ENCODE data around the gene DNHD1.

The DNHD1 gene

DNA sequence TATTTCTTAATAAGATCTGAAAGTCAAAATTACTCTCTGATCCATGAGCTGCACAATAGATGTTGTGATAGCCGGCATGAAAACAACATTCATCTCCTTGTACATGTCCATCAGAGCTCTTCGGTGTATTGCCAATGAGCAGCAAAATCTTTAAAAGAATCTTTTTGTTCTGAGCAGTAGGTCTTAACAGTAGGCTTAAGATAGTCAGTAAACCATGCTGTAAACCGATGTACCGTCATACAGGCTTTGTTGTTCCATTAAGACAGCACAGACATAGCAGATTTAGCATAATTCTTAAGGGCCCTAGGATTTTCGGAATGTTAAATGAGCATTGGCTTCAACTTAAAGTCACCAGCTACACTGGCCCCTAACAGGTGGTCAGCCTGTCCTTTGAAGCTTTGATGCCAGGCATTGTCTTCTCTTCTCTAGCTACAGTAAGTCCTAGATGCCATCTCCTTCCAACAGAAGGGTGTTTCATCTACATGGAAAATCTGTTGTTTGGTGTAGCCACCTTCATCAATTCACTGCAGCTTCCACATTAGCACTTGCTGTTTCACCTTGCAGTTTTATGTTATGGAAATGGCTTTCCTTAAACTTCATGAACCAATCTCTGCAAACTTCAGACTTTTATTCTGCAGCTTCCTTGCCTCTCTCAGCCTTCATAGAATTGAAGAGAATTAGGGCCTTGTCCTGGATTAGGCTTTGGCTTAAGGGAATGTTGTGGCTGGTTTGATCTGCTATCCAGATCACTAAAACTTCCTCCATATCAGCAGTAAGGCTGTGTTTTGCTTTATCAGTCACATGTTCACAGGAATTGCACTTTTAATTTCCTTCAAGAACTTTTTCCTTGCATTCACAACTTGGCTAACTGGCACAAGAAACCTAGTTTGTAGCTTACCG is 78.0 kb downstream of the DNHD1 start:
- Histone ChIP-seq H3K27me3 (ENCODE audit: control insufficient read depth, insufficient read depth, low read length) (no peaks in the 10 kb centered on the region), H3K27ac (ENCODE audit: low read depth, low read length) (peak overlapping the region; percentile 88), H3K4me1 (ENCODE audit: control insufficient read depth, insufficient read depth, low read length) (peaks cover 22% of the 10 kb centered on the region), H3K9ac (ENCODE audit: low read length) (no peak overlapping the region), H3K4me3 (ENCODE audit: low read length) (no peak overlapping the region), H3K36me3 (ENCODE audit: control insufficient read depth, insufficient read depth, low read length) (no peaks in the 10 kb centered on the region)

DNA sequence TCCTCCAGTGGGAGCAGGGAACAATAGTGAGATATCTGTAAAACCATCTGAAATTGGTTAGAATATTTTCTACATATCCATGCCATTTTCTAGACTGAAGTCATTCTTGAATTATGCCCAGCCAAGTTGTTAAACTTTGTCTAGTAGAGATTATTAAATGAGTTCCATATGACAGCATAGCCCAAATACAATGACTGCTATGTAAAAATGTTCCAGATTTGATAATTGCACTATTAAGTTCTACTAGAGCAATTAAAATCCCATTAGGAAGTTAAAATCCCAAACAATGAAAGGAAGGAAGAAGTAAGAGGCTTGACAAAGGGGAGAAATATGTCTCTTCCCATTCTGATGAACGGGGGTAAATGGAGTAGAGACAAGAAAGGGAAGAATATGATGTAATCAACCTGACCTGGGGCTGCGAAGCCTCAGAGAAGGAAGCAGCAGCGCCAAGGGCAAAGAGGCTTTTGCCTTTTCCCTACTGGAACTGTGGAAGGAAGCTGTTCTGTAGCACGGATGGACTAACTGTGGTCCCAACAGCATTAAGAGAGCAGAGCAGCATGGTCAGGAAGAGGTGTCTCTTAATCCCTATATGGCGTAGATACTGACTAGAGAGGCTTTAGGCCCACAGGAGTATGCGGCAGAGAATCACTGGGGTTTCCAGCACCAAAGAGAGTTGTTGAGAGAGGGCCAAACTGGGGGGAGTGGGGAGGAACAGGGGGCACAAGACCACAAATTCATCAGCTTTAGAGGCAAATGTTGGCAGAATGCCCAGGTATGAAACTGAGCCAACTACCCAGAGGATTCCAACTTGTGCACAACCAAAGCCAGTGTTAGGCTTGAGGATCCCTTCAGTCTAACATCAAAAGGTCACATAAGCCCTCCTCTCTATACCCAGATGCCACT is 79.6 kb downstream of the DNHD1 start:
- Histone ChIP-seq H3K27me3 (ENCODE audit: control insufficient read depth, insufficient read depth, low read length) (no peaks in the 10 kb centered on the region), H3K9ac (ENCODE audit: low read length) (no peak overlapping the region), H3K4me1 (ENCODE audit: control insufficient read depth, insufficient read depth, low read length) (peaks cover 22% of the 10 kb centered on the region), H3K36me3 (ENCODE audit: control insufficient read depth, insufficient read depth, low read length) (no peaks in the 10 kb centered on the region), H3K4me3 (ENCODE audit: low read length) (no peak overlapping the region), H3K27ac (ENCODE audit: low read depth, low read length) (peak overlapping the region; percentile 88)

DNA sequence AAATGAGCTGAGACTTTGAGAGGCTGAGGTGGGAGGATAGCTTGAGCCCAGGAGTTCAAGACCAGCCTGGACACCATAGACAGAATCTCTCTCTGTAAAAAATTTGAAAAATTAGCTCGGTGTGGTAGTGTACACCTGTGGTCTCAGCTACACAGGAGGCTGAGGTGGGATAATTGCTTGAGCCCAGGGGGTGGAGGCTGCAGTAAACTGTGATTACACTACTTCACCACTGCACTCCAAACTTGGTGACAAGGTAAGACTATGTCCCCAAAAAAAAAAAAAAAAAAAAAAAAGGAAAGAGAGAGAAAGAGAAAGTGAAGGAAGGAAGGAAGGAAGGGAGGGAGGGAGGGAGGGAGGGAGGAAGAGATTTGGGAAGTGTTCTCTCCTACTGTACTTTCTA is 81.1 kb downstream of the DNHD1 start:
- Histone ChIP-seq H3K36me3 (ENCODE audit: control insufficient read depth, insufficient read depth, low read length) (no peaks in the 10 kb centered on the region), H3K27ac (ENCODE audit: low read depth, low read length) (no peak overlapping the region), H3K9ac (ENCODE audit: low read length) (no peak overlapping the region), H3K4me3 (ENCODE audit: low read length) (no peak overlapping the region), H3K27me3 (ENCODE audit: control insufficient read depth, insufficient read depth, low read length) (no peaks in the 10 kb centered on the region), H3K4me1 (ENCODE audit: control insufficient read depth, insufficient read depth, low read length) (peaks cover 19% of the 10 kb centered on the region)

DNA sequence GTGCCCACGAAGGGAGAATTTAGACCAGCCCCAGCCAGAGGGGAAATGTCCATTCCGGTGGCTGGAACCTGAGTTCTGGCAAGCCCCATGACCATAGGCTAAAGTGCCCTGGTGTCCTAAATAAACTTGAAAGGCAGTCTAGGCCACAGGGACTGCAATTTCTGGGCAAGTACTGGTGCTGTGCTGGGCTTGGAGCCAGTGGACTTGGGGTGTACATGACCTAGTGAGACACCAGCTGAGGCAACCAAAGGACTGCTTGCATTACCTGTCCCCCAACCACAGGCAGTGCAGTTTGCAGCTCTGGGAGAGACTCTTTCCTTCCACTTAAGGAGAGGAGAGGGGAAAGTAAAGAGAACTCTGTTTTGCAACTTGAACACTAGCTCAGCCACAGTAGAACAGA is 82.6 kb downstream of the DNHD1 start:
- no peak overlapping the region for H3K4me3 ChIP-seq (ENCODE audit: low read length)
- H3K27ac ChIP-seq (ENCODE audit: low read depth, low read length): no peak overlapping the region
- no peak overlapping the region for H3K9ac ChIP-seq (ENCODE audit: low read length)
- H3K4me1 ChIP-seq (ENCODE audit: control insufficient read depth, insufficient read depth, low read length): peaks cover 19% of the 10 kb centered on the region
- no peaks in the 10 kb centered on the region for H3K27me3 ChIP-seq (ENCODE audit: control insufficient read depth, insufficient read depth, low read length)
- H3K36me3 ChIP-seq (ENCODE audit: control insufficient read depth, insufficient read depth, low read length): no peaks in the 10 kb centered on the region

DNA sequence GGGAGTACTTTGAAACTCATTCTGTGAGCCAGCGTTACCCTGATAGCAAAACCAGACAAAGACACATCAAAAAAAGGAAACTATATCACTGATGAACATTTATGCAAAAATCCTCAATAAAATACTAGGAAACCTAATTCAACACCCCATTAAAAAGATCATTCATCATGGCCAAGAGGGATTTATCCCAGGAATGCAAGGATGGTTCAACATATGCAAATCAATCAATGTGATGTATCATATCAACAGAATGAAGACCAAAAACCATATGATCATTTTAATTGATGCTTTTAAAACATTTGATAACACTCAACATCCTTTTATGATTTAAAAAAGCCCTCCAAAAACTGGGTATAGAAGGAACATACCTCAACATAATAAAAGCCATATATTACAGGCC is 86.5 kb downstream of the DNHD1 start:
- no peaks in the 10 kb centered on the region for H3K36me3 ChIP-seq (ENCODE audit: control insufficient read depth, insufficient read depth, low read length)
- no peaks in the 10 kb centered on the region for H3K27me3 ChIP-seq (ENCODE audit: control insufficient read depth, insufficient read depth, low read length)
- peaks cover 13% of the 10 kb centered on the region for H3K4me1 ChIP-seq (ENCODE audit: control insufficient read depth, insufficient read depth, low read length)
- H3K4me3 ChIP-seq (ENCODE audit: low read length): no peak overlapping the region
- no peak overlapping the region for H3K9ac ChIP-seq (ENCODE audit: low read length)
- H3K27ac ChIP-seq (ENCODE audit: low read depth, low read length): no peak overlapping the region

DNA sequence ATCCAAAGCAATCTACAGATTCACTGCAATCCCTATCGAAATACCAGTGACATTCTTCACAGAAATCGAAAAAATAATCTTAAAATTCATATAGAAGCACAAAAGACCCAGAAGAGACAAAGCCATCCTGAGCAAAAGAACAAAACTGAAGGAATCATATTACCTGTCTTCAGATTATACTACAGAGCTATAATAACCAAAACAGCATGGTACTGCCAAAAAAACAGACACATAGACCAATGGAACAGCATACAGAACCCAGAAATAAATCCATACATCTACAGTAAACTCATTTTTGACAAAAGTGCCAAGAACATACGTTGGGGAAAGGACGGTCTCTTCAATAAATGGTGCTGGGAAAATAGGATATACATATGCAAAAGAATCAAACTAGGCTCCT is 87.4 kb downstream of the DNHD1 start:
- H3K4me3 ChIP-seq (ENCODE audit: low read length): no peak overlapping the region
- peaks cover 13% of the 10 kb centered on the region for H3K4me1 ChIP-seq (ENCODE audit: control insufficient read depth, insufficient read depth, low read length)
- no peak overlapping the region for H3K27ac ChIP-seq (ENCODE audit: low read depth, low read length)
- no peaks in the 10 kb centered on the region for H3K36me3 ChIP-seq (ENCODE audit: control insufficient read depth, insufficient read depth, low read length)
- no peaks in the 10 kb centered on the region for H3K27me3 ChIP-seq (ENCODE audit: control insufficient read depth, insufficient read depth, low read length)
- no peak overlapping the region for H3K9ac ChIP-seq (ENCODE audit: low read length)

DNA sequence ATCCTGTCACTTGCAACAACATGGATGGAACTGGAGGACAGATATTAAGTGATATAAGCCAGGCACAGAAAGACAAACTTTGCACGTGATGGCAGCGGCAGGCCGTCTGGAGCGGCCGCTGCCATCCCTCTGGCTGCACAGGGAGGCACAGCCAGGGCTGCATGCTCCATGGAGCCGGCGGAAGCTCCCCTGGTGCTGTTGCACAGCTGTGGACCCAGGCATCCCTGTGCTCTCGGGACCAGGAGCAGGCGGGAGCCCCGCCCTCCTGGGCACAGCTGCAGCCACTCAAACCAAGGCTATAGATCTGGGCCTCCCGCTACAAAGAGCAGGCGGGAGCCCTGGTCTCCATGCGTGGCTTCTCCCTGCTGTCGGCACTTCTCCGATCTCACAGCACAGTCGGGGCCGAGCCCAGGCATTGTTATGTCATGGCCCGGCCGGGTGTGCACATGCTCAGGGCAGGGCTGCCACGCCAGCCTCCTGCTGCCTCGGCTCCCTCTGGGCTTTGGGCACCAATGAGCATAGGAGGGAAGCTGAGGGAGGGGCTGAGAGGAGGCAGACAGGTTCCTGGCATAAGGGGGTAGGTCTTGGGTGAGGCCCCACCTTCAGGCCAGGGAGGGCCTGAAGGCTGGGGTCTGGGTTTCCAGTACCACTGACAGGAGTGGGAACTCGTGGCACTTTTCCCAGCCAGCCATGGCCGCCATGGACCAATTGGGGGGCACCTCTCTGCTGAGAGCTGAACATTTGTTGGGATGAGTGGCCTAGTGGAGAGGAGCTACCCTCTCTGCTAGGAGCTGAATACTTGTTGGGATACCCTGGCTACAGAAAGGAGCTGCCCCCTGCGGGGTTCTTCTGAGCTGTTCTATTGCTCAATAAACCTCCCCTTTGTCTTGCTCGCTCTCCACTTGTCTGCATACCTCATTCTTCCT is 89.6 kb downstream of the DNHD1 start:
- Histone ChIP-seq H3K4me1 (ENCODE audit: control insufficient read depth, insufficient read depth, low read length) (peaks cover 13% of the 10 kb centered on the region), H3K4me3 (ENCODE audit: low read length) (peak overlapping the region; percentile 23), H3K27me3 (ENCODE audit: control insufficient read depth, insufficient read depth, low read length) (no peaks in the 10 kb centered on the region), H3K27ac (ENCODE audit: low read depth, low read length) (peak overlapping the region; percentile 72), H3K9ac (ENCODE audit: low read length) (no peak overlapping the region), H3K36me3 (ENCODE audit: control insufficient read depth, insufficient read depth, low read length) (no peaks in the 10 kb centered on the region)

DNA sequence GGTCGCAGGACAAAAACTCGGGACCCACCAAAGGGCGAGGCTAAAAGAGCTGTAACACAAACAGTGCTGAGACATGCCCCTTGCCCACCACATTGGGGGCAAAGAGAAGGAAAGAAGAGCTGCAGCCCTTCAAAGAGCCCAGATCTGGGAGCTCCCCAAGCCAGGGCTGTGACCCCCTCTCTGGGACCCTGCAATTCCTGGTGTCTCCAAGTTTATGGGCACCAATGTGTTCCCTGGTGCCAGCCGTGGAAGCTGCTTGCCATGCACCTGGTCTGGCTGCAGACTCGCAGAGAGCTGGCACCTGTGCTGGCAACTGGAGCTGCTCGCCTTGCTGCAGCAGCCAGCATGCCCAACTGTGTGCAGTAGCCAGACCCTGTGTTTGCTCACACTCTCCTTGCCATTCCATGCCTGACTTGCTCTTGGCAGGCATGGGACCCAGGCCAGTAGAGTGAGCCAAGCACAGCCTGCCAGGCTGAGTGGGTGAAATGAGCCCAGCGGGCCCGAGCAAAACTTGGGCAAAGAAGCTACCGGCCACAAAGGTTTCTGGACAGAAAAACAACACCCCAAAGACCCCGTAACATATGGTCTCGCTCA is 90.4 kb downstream of the DNHD1 start:
- Histone ChIP-seq H3K4me3 (ENCODE audit: low read length) (no peak overlapping the region), H3K9ac (ENCODE audit: low read length) (no peak overlapping the region), H3K36me3 (ENCODE audit: control insufficient read depth, insufficient read depth, low read length) (no peaks in the 10 kb centered on the region), H3K27me3 (ENCODE audit: control insufficient read depth, insufficient read depth, low read length) (no peaks in the 10 kb centered on the region), H3K4me1 (ENCODE audit: control insufficient read depth, insufficient read depth, low read length) (peaks cover 13% of the 10 kb centered on the region), H3K27ac (ENCODE audit: low read depth, low read length) (peak overlapping the region; percentile 72)

DNA sequence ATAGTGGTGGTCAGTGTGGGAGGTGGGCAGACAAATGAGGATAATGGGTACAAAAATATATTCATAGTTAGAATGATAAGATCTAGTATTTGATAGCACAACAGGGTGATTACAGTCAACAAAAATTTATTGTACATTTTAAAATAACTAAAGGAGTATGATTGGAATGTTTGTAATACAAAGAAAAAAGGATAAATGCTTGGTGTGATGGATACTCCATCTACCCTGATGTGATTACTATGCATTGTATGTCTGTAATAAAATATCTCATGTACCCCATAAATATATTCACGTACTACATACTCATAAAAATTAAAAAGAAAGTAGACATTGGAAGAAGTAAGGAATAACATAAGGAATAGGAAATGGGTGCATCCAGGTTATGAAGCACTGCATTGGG is 90.9 kb downstream of the DNHD1 start:
- Histone ChIP-seq H3K27ac (ENCODE audit: low read depth, low read length) (peak overlapping the region; percentile 72), H3K4me3 (ENCODE audit: low read length) (no peak overlapping the region), H3K4me1 (ENCODE audit: control insufficient read depth, insufficient read depth, low read length) (peaks cover 13% of the 10 kb centered on the region), H3K36me3 (ENCODE audit: control insufficient read depth, insufficient read depth, low read length) (no peaks in the 10 kb centered on the region), H3K9ac (ENCODE audit: low read length) (no peak overlapping the region), H3K27me3 (ENCODE audit: control insufficient read depth, insufficient read depth, low read length) (no peaks in the 10 kb centered on the region)

DNA sequence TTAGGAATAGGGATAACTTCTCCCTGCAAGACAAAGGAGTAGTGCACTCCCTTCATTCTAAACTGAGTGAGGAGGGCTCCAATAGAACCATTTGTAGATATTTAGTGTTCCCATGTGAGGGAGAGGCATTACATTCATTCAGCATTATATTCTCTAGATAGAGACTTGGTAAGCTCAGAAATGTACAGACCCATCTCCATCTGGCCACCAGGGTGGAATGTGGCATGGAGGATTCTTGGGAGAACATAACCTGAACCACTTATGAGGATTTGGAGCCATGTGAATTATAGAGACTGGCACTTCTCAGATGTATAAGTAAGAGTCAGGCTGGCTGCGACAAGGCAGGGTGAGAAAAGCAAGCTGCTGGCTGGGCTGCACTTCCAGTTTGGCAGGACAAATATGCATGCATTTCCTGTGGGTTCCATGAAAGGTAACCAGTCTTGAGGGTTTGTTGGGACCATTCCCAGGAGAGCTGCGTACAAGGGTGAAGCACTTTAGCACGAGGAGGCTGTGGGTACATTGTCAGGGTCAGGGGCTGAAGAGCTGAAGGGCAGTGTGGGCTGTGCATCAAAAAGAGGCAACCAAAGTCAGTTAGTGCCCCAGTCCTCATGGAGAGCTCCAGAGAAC is 97.2 kb downstream of the DNHD1 start:
- Histone ChIP-seq H3K9ac (ENCODE audit: low read length) (no peak overlapping the region), H3K27me3 (ENCODE audit: control insufficient read depth, insufficient read depth, low read length) (no peaks in the 10 kb centered on the region), H3K36me3 (ENCODE audit: control insufficient read depth, insufficient read depth, low read length) (peaks cover 7% of the 10 kb centered on the region), H3K4me3 (ENCODE audit: low read length) (no peak overlapping the region), H3K4me1 (ENCODE audit: control insufficient read depth, insufficient read depth, low read length) (peaks cover 22% of the 10 kb centered on the region), H3K27ac (ENCODE audit: low read depth, low read length) (peak overlapping the region; percentile 88)

DNA sequence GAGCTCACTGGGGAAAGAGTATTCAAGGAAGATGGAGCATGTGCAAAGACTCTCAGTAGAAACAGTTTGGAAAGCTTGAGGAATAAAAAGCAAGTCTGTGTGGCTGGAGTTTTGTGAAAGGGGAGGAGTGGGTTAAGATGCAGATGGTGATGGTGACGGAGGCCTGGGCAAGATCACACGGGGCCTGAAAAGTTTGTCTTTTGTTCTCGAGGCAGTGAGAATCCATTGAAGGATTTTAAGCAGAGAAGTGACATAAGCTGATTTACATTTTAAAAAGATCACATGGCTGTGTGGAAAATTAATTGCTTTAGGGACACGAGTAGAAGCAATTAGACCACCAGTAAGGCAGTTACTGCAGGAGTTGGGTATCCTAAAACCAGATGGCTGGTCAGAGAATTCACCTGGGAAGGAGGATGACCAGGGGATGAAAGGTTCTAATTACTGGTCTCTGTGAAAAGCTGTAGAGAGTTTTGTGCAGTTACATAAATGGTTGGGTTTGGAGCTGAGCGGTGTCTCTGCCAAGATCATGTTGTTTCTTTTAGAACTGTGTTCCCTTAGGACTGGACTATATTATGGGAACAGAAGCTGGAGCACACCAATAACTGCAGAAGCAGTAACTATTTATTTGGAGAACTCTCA is 99.3 kb downstream of the DNHD1 start:
- no peak overlapping the region for H3K9ac ChIP-seq (ENCODE audit: low read length)
- peaks cover 27% of the 10 kb centered on the region for H3K36me3 ChIP-seq (ENCODE audit: control insufficient read depth, insufficient read depth, low read length)
- no peak overlapping the region for H3K4me3 ChIP-seq (ENCODE audit: low read length)
- H3K27me3 ChIP-seq (ENCODE audit: control insufficient read depth, insufficient read depth, low read length): no peaks in the 10 kb centered on the region
- H3K4me1 ChIP-seq (ENCODE audit: control insufficient read depth, insufficient read depth, low read length): peaks cover 22% of the 10 kb centered on the region
- H3K27ac ChIP-seq (ENCODE audit: low read depth, low read length): peak overlapping the region; percentile 88

All from rectal smooth muscle tissue (tissue), 1 donor.